ENCODE measurements around the gene DHRS2.

DNA sequence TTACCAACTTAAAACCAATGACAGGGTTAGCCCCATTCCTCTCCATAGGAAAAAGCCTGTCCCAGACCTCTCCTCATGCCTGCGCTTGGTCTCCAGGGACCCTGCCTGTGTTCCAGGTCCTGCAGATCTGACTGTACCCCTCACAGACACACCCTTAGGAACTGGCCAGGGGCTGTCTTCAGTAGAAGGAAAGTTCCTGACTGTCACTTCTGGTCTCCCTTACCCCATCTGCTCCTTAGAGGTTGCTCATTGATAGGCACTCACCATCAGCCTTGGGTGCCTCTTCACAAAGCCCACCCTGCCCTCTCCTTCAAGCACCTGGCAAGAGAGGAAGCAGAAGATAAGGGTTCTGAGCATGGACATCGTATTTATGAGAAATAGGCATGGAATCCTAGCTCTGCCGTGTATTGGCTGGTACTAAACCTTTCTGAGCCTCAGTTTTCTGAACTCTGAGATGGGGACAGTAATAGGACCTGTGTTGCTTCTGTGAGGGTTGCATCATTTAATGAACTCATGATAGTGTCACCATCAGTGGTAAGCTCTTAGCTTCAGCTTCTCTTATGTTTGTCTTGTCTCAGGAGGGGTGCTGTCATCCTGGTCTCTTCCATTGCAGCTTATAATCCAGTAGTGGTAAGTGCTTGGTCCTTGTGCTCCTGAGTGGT, 7.5 kb downstream of the DHRS2 start:
- TF ChIP-seq CTCF (IDR thresholded peaks at IDR 0.05) (no peak), EZH2 (IDR thresholded peaks at IDR 0.05; ENCODE audit: borderline replicate concordance, insufficient read depth, low read depth, low read length, poor library complexity, severe bottlenecking) (no peak)
